ENCODE measurements around the gene CRIM1.

- TF ChIP-seq CTCF (IDR thresholded peaks at IDR 0.05) (no peak), ZFX (IDR thresholded peaks at IDR 0.05; ENCODE audit: borderline replicate concordance) (no peak)
Measured at GRCh38 chr2:36348721-36349120, 6.9 kb upstream of the CRIM1 start.

All from 22Rv1 (cell line).